SK-N-SH (cell line): ENCODE measurements around the gene STX17. TPM values are rescaled to one million over a fixed set of nuclear protein-coding genes. Genes with fewer than 3 reads are reported as not detected.

Experiments
- CTCF ChIA-PET: fragments of 300-600, 350-600 bp; formaldehyde crosslinking; extraction: SDS; loops from one replicate; lab custom pipeline; 2021; lab: Yijun Ruan, JAX
- POLR2A ChIA-PET: fragments of 350-600 bp; sonication (Branson Sonifier 250); formaldehyde crosslinking; extraction: SDS; loops from one replicate; lab custom pipeline; 2020; ENCODE audit warnings: antibody characterized with exemption, inconsistent platforms; lab: Yijun Ruan, JAX
- DNase-seq: peaks from one replicate; pipeline ENCODE4 v3.0.0; 2012
- H2AFZ ChIP-seq: fragments of 200-600 bp; sonication (generic); 2 replicates; pipeline ENCODE4 v1.8.1; 2016; ENCODE audit warnings: antibody characterized with exemption, mild to moderate bottlenecking, low read depth
- H3F3A ChIP-seq: fragments of 200-600 bp; sonication (generic); replicated peaks from 2 replicates; pipeline ENCODE3; 2016; ENCODE audit warnings: antibody characterized with exemption, mild to moderate bottlenecking; ENCODE audit not compliant: insufficient read depth
- H3K27ac ChIP-seq, 2 experiments: fragments of 200-500 bp in 1 of 2; fragments of 200-600 bp in 1 of 2; sonication (Bioruptor generic) in 1 of 2; sonication (generic), shearing (Covaris generic) in 1 of 2; 2 replicates each; pipeline versions ENCODE4 v1.5.1 to v1.6.1; 2014 to 2016; ENCODE audit warnings: low read depth in 2 of 2, inconsistent platforms in 1 of 2, low read length in 1 of 2, mild to moderate bottlenecking in 1 of 2, mixed read lengths in 1 of 2
- H3K27me3 ChIP-seq: fragments of 200-600 bp; sonication (generic), shearing (Covaris generic); 2 replicates; pipeline ENCODE4 v1.6.1; 2016; ENCODE audit warnings: mixed run types; ENCODE audit not compliant: insufficient read depth
- H3K36me3 ChIP-seq, 2 experiments: fragments of 200-500 bp in 1 of 2; fragments of 200-600 bp in 1 of 2; sonication (Bioruptor generic) in 1 of 2; sonication (generic) in 1 of 2; replicated peaks in 1 of 2; 2 replicates each; pipeline versions ENCODE3 to v1.5.1; 2014 to 2016; ENCODE audit warnings: low read length in 1 of 2, mild to moderate bottlenecking in 1 of 2; ENCODE audit not compliant: insufficient read depth in 2 of 2, control insufficient read depth in 1 of 2
- H3K4me1 ChIP-seq, 2 experiments: fragments of 200-500 bp in 1 of 2; fragments of 200-600 bp in 1 of 2; sonication (Bioruptor generic) in 1 of 2; sonication (generic), shearing (Covaris generic) in 1 of 2; 2 replicates each; pipeline versions ENCODE4 v1.5.1 to v1.6.1; 2014 to 2016; ENCODE audit warnings: low read depth in 1 of 2, low read length in 1 of 2, mixed run types in 1 of 2; ENCODE audit not compliant: insufficient read depth in 2 of 2, control insufficient read depth in 1 of 2
- H3K4me2 ChIP-seq: fragments of 200-600 bp; sonication (generic), shearing (Covaris generic); 2 replicates; pipeline ENCODE4 v1.6.1; 2017; ENCODE audit warnings: mixed run types
- H3K4me3 ChIP-seq, 2 experiments: fragments of 200-500 bp in 1 of 2; fragments of 200-600 bp in 1 of 2; sonication (Bioruptor generic) in 1 of 2; sonication (generic), shearing (Covaris generic) in 1 of 2; 2 replicates each; pipeline versions ENCODE4 v1.5.1 to v1.8.1; 2014 to 2016; ENCODE audit warnings: low read depth in 2 of 2, inconsistent platforms in 1 of 2, low read length in 1 of 2, mild to moderate bottlenecking in 1 of 2, mixed read lengths in 1 of 2, moderate library complexity in 1 of 2
- H3K79me2 ChIP-seq: fragments of 200-600 bp; sonication (generic); 2 replicates; pipeline ENCODE4 v1.8.1; 2017; ENCODE audit warnings: mild to moderate bottlenecking; ENCODE audit not compliant: insufficient read depth
- H3K9ac ChIP-seq: fragments of 200-600 bp; sonication (generic); 2 replicates; pipeline ENCODE4 v1.6.1; 2017; ENCODE audit warnings: mixed run types
- H3K9me2 ChIP-seq: fragments of 200-600 bp; sonication (generic); 2 replicates; pipeline ENCODE4 v1.6.1; 2017; ENCODE audit warnings: mixed run types
- H3K9me3 ChIP-seq: fragments of 200-600 bp; sonication (generic); 2 replicates; pipeline ENCODE4 v1.6.1; 2017; ENCODE audit warnings: mixed run types, mild to moderate bottlenecking, moderate library complexity
- H4K20me1 ChIP-seq: fragments of 200-600 bp; sonication (generic); 2 replicates; pipeline ENCODE4 v1.6.1; 2017; ENCODE audit warnings: mild to moderate bottlenecking, mixed run types; ENCODE audit not compliant: insufficient read depth
- ELF1 ChIP-seq: IDR thresholded peaks from 2 replicates; pipeline ENCODE4 v1.4.0; 2012
- EP300 ChIP-seq, 2 experiments: IDR thresholded peaks; 2 replicates each; pipeline versions ENCODE4 v1.4.0 to v1.6.1; 2012; ENCODE audit warnings: borderline replicate concordance in 1 of 2, low read depth in 1 of 2, low read length in 1 of 2
- EZH2phosphoT487 ChIP-seq: fragments of 200-600 bp; sonication (generic); IDR thresholded peaks from 2 replicates; pipeline ENCODE4 v1.6.1; 2017; ENCODE audit warnings: low read depth, mixed run types, mild to moderate bottlenecking, antibody characterized with exemption, moderate library complexity, borderline replicate concordance
- FOXJ3 ChIP-seq: sonication (generic); formaldehyde crosslinking; IDR thresholded peaks from 2 replicates; pipeline ENCODE4 v1.5.1; 2020; ENCODE audit warnings: mild to moderate bottlenecking, missing genetic modification reagents
- JUND ChIP-seq: IDR thresholded peaks from 2 replicates; pipeline ENCODE4 v1.4.0; 2012
- MEF2A ChIP-seq: IDR thresholded peaks from 2 replicates; pipeline ENCODE4 v1.4.0; 2012; ENCODE audit warnings: low read depth, borderline replicate concordance
- MXI1 ChIP-seq: IDR thresholded peaks from 2 replicates; pipeline ENCODE4 v1.6.1; 2012; ENCODE audit warnings: mild to moderate bottlenecking, low read depth, low read length, improper control_type of control experiment
- NFIC ChIP-seq: IDR thresholded peaks from 2 replicates; pipeline ENCODE4 v1.4.0; 2012; ENCODE audit warnings: borderline replicate concordance
- NRF1 ChIP-seq: IDR thresholded peaks from 2 replicates; pipeline ENCODE4 v1.6.1; 2012; ENCODE audit warnings: low read depth, mild to moderate bottlenecking, low read length
- POLR2AphosphoS5 ChIP-seq: IDR thresholded peaks from 2 replicates; pipeline ENCODE4 v1.6.1; 2012; ENCODE audit warnings: low read depth, low read length
- RFX5 ChIP-seq: IDR thresholded peaks from 2 replicates; pipeline ENCODE4 v1.6.1; 2012; ENCODE audit warnings: mild to moderate bottlenecking, improper control_type of control experiment, low read length
- RXRA ChIP-seq: IDR thresholded peaks from 2 replicates; pipeline ENCODE4 v1.4.0; 2012; ENCODE audit warnings: low read depth, mild to moderate bottlenecking, borderline replicate concordance
- TAF1 ChIP-seq: IDR thresholded peaks from 2 replicates; pipeline ENCODE4 v1.6.1; 2012; ENCODE audit warnings: low read depth, mild to moderate bottlenecking, low read length, moderate library complexity, borderline replicate concordance
- TCF12 ChIP-seq: IDR thresholded peaks from 2 replicates; pipeline ENCODE4 v1.4.0; 2012
- TEAD4 ChIP-seq: IDR thresholded peaks from 2 replicates; pipeline ENCODE4 v1.4.0; 2012; ENCODE audit warnings: mild to moderate bottlenecking, borderline replicate concordance; ENCODE audit not compliant: insufficient read depth
- WGBS: methylation state at CpG from one replicate; pipeline ENCODE4 v1.1.6; 2017; ENCODE audit warnings: low lambda C conversion rate; 5-methylcytosine and 5-hydroxymethylcytosine counted together
- polyA plus RNA-seq, 3 experiments: library from polyadenylated mRNA; depleted of rRNA; stranded (reverse); fragments of >200 nt; gene quantifications; 2 replicates each; pipeline ENCODE4 v1.2.3, GENCODE V29; 2012
- TF ChIP-seq, protein P1 (sequence below): IDR thresholded peaks from 2 replicates; pipeline ENCODE4; 2012
- TF ChIP-seq, protein P2 (sequence below): fragments of 150-350 bp; IDR thresholded peaks from 2 replicates; pipeline ENCODE4 v1.6.1; 2016; ENCODE audit warnings: mild to moderate bottlenecking, low read depth, low read length
- TF ChIP-seq, protein P3 (sequence below): fragments of 200-600 bp; sonication (generic); IDR thresholded peaks from 2 replicates; pipeline ENCODE4 v1.6.1; 2017; ENCODE audit warnings: antibody characterized with exemption, mild to moderate bottlenecking, moderate library complexity
- TF ChIP-seq, protein P4 (sequence below): IDR thresholded peaks from 2 replicates; pipeline ENCODE4 v1.4.0; 2012; ENCODE audit warnings: low read depth, borderline replicate concordance
- TF ChIP-seq, protein P5 (sequence below): fragments of 150-350 bp; IDR thresholded peaks from 2 replicates; pipeline ENCODE4 v1.6.1; 2017; ENCODE audit warnings: antibody characterized with exemption, low read length, low read depth, borderline replicate concordance

The STX17 gene
- polyA plus RNA-seq, 1 of the 3 experiments (the other 2 are of a cell fraction) = 6.1 TPM

DNA sequence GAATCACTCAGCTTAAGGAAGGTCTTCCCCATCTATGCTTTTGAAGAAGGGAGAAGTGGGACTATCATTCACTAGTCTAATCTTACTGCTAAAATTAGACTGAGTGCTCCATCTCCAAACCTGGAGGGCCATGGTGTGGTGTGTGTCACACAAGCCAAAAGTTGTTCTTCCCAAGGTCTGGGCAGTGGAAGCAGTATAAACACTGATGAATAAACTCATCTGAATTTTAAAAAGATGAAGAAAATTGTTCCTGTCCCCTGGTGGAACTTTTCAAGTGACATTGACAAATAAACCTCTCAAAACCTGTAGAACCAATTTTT, 16.2 kb downstream of the STX17 start (continued):
- no peak for TF ChIP-seq NRF1

DNA sequence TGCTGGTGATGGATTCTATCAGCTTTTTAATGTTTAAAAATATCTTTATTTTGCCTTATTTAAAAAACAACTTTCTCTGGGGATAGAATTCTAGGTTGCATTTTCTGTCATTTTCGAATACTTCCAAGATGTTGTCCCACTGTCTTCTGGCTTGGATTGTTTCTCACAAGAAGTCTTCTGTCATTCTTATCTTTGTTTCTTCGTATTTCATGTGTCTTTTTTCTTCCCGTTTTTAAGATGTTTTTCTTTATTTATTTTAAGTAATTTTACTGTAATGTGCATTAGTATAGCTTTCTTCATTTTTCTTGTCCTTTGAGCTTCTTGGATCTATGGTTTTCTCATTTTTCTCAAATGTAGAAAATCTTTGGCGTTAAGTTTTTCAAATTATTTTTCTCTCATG, 19.1 kb downstream of the STX17 start:
- Histone ChIP-seq H3K9me3 (peaks cover 15% of the 10 kb centered on the region), H3F3A (peaks cover 5% of the 10 kb centered on the region), H3K27me3 (no peaks in the 10 kb centered on the region), H3K9ac (no peak overlapping the region), H3K4me1 (no peaks in the 10 kb centered on the region), H4K20me1 (no peaks in the 10 kb centered on the region), H2AFZ (no peak overlapping the region), H3K4me3 (no peak overlapping the region), H3K27ac (no peak overlapping the region), H3K4me2 (no peak overlapping the region), H3K36me3 (peaks cover 54 to 79% of the 10 kb centered on the region in 2 experiments), H3K9me2 (no peaks in the 10 kb centered on the region), H3K79me2 (0 out of 2 replicates have a peak, but pooled peaks cover 4% of the 10 kb centered on the region)
- TF ChIP-seq TCF12 = no peak
- TF ChIP-seq RXRA = no peak
- TF ChIP-seq, protein P1, sequence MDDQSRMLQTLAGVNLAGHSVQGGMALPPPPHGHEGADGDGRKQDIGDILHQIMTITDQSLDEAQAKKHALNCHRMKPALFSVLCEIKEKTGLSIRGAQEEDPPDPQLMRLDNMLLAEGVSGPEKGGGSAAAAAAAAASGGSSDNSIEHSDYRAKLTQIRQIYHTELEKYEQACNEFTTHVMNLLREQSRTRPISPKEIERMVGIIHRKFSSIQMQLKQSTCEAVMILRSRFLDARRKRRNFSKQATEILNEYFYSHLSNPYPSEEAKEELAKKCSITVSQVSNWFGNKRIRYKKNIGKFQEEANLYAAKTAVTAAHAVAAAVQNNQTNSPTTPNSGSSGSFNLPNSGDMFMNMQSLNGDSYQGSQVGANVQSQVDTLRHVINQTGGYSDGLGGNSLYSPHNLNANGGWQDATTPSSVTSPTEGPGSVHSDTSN = no peak
- TF ChIP-seq NRF1 = no peak
- TF ChIP-seq, protein P2, sequence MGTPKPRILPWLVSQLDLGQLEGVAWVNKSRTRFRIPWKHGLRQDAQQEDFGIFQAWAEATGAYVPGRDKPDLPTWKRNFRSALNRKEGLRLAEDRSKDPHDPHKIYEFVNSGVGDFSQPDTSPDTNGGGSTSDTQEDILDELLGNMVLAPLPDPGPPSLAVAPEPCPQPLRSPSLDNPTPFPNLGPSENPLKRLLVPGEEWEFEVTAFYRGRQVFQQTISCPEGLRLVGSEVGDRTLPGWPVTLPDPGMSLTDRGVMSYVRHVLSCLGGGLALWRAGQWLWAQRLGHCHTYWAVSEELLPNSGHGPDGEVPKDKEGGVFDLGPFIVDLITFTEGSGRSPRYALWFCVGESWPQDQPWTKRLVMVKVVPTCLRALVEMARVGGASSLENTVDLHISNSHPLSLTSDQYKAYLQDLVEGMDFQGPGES = no peak
- TF ChIP-seq EZH2phosphoT487 = no peak
- TF ChIP-seq FOXJ3 (CRISPR knock-in tag) = no peak
- no peak for TF ChIP-seq JUND
- CTCF ChIA-PET = no interaction called here
- DNase-seq = no peak
- 96% methylated on average over 4 of the region's 4 CpGs for WGBS
- POLR2A ChIA-PET = no interaction called here

DNA sequence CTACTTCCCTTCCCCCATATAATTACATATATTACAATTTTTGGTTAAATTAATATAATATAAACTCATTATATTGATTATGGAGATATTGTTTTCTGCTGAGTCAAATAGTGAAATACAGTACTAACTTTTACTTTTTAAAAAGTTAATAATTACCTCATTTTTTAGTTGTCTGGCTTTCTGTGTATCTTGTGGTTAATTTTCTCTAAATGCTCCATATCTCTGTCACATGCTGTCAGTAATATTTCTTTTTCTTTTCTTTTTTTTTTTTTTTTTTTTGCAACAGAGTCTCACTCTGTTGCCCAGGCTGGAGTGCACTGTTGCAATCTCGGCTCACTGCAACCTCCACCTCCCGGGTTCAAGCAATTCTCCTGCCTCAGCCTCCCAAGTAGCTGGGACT, 23.2 kb downstream of the STX17 start:
- H3K79me2 ChIP-seq = peaks cover 4% of the 10 kb centered on the region; the same call in 1 of the 2 replicates
- H3F3A ChIP-seq = peaks cover 5% of the 10 kb centered on the region
- ChIA-PET CTCF (no interaction called here), POLR2A (no interaction called here)
- DNase-seq = no peak
- H4K20me1 ChIP-seq = no peaks in the 10 kb centered on the region
- peaks cover 13% of the 10 kb centered on the region for H3K9me3 ChIP-seq
- no peaks in the 10 kb centered on the region for H3K4me1 ChIP-seq
- peaks cover 29 to 64% of the 10 kb centered on the region in 2 experiments for H3K36me3 ChIP-seq
- H3K27ac ChIP-seq = no peak overlapping the region
- no peak overlapping the region for H2AFZ ChIP-seq
- H3K9ac ChIP-seq = no peak overlapping the region
- no peaks in the 10 kb centered on the region for H3K9me2 ChIP-seq
- H3K4me2 ChIP-seq = no peak overlapping the region
- WGBS = 93% methylated on average over 2 of the region's 2 CpGs
- no peaks in the 10 kb centered on the region for H3K27me3 ChIP-seq
- no peak overlapping the region for H3K4me3 ChIP-seq
- TF ChIP-seq MEF2A = no peak
- TF ChIP-seq JUND = no peak
- no peak for TF ChIP-seq MXI1
- no peak for TF ChIP-seq EP300 (IDR thresholded peaks at IDR 0.05; ENCODE audit: borderline replicate concordance in 1 of 2, low read depth in 1 of 2, low read length in 1 of 2)
- TF ChIP-seq TEAD4 = no peak
- TF ChIP-seq TAF1 = no peak
- TF ChIP-seq, protein P3, sequence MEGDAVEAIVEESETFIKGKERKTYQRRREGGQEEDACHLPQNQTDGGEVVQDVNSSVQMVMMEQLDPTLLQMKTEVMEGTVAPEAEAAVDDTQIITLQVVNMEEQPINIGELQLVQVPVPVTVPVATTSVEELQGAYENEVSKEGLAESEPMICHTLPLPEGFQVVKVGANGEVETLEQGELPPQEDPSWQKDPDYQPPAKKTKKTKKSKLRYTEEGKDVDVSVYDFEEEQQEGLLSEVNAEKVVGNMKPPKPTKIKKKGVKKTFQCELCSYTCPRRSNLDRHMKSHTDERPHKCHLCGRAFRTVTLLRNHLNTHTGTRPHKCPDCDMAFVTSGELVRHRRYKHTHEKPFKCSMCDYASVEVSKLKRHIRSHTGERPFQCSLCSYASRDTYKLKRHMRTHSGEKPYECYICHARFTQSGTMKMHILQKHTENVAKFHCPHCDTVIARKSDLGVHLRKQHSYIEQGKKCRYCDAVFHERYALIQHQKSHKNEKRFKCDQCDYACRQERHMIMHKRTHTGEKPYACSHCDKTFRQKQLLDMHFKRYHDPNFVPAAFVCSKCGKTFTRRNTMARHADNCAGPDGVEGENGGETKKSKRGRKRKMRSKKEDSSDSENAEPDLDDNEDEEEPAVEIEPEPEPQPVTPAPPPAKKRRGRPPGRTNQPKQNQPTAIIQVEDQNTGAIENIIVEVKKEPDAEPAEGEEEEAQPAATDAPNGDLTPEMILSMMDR = no peak
- TF ChIP-seq, protein P4, sequence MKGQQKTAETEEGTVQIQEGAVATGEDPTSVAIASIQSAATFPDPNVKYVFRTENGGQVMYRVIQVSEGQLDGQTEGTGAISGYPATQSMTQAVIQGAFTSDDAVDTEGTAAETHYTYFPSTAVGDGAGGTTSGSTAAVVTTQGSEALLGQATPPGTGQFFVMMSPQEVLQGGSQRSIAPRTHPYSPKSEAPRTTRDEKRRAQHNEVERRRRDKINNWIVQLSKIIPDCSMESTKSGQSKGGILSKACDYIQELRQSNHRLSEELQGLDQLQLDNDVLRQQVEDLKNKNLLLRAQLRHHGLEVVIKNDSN = no peak
- TF ChIP-seq POLR2AphosphoS5 = no peak
- no peak for TF ChIP-seq NRF1
- no peak for TF ChIP-seq TCF12
- TF ChIP-seq, protein P2 = no peak
- TF ChIP-seq, protein P5, sequence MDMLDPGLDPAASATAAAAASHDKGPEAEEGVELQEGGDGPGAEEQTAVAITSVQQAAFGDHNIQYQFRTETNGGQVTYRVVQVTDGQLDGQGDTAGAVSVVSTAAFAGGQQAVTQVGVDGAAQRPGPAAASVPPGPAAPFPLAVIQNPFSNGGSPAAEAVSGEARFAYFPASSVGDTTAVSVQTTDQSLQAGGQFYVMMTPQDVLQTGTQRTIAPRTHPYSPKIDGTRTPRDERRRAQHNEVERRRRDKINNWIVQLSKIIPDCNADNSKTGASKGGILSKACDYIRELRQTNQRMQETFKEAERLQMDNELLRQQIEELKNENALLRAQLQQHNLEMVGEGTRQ = no peak
- no peak for TF ChIP-seq ELF1
- TF ChIP-seq RFX5 = no peak
- no peak for TF ChIP-seq NFIC
